ENCODE results near the gene PTPRK. TPM values are rescaled to one million over a fixed set of nuclear protein-coding genes. Genes with fewer than 3 reads are reported as not detected.

Gene PTPRK
- total RNA-seq, 1 experiment from 2014 or later: 34.2 TPM

GRCh38 chr6:128520436-128521281, at the start of gene PTPRK (continued):
- TF ChIP-seq ELF1 (IDR thresholded peaks at IDR 0.05; ENCODE audit: borderline replicate concordance, low read depth) (no peak), EZH2 (IDR thresholded peaks at IDR 0.05) (no peak), SRF (IDR thresholded peaks at IDR 0.05; ENCODE audit: low read depth) (no peak), POLR2AphosphoS5 (IDR thresholded peaks at IDR 0.05; ENCODE audit: low read depth, low read length) (peak; percentile 90), ZFX (IDR thresholded peaks at IDR 0.05) (no peak; the same call in 1 of the 2 replicates), FOSL1 (IDR thresholded peaks at IDR 0.05; ENCODE audit: low read depth) (no peak), SP1 (IDR thresholded peaks at IDR 0.05; ENCODE audit: low read depth) (peak; percentile 12; the same call in 1 of the 2 replicates), POLR2A (IDR thresholded peaks at IDR 0.05; ENCODE audit: borderline replicate concordance, extremely low read depth, insufficient read depth, insufficient read length) (peak; percentile 60), CBX3 (IDR thresholded peaks at IDR 0.05; ENCODE audit: low read depth) (no peak)

- intact Hi-C loops (cut with micrococcal nuclease): no loop called here
- Histone ChIP-seq H3K36me3 (ENCODE audit: control insufficient read depth in 1 of 2, insufficient read depth in 2 of 2, low read length in 2 of 2) (no peaks in the 10 kb centered on the region), H3K9ac (ENCODE audit: low read length) (no peak overlapping the region), H3K9me3 (ENCODE audit: control insufficient read depth in 1 of 2, insufficient read depth in 1 of 2, low read depth in 1 of 2, low read length in 2 of 2) (no peaks in the 10 kb centered on the region), H3K4me3 (replicated peaks in 1 of 2; ENCODE audit: low read depth in 1 of 2, low read length in 2 of 2) (no peak overlapping the region), H3K4me1 (ENCODE audit: control insufficient read depth in 1 of 2, insufficient read depth in 2 of 2, low read length in 2 of 2) (peaks cover 20 to 37% of the 10 kb centered on the region in 2 experiments), H3K4me2 (ENCODE audit: low read length) (peak overlapping the region; percentile 3; the same call in 1 of the 2 replicates), H3K9me2 (ENCODE audit: insufficient read depth) (no peaks in the 10 kb centered on the region), H3K27me3 (ENCODE audit: insufficient read depth, low read length) (no peaks in the 10 kb centered on the region), H3K79me2 (ENCODE audit: insufficient read depth, low read length) (no peaks in the 10 kb centered on the region), H2AFZ (ENCODE audit: low read depth, low read length, poor library complexity, severe bottlenecking) (peak overlapping the region; percentile 74), H4K20me1 (ENCODE audit: insufficient read depth) (no peaks in the 10 kb centered on the region), H3K27ac (ENCODE audit: low read depth, low read length) (no peak overlapping the region)
- ATAC-seq (no peak), DNase-seq (ENCODE audit: low read depth, low spot score) (no peak)
- no TSS peak for BruUV-seq (replicated peaks)
- ChIA-PET POLR2A (no interaction called here), RAD21 (ENCODE audit: low non-redundant PET in 1 of 2, low total read pairs in 2 of 2, uncharacterized antibody in 2 of 2, unreplicated experiment in 2 of 2) (no interaction called here), CTCF (no interaction called here)
- TF ChIP-seq SP1 (IDR thresholded peaks at IDR 0.05; ENCODE audit: low read depth) (no peak), EZH2 (IDR thresholded peaks at IDR 0.05) (no peak), ATF3 (IDR thresholded peaks at IDR 0.05) (no peak), ZBTB33 (IDR thresholded peaks at IDR 0.05; ENCODE audit: extremely low read depth, insufficient replicate concordance, low read length) (no peak), POLR2A (IDR thresholded peaks at IDR 0.05; ENCODE audit: borderline replicate concordance, extremely low read depth, insufficient read depth, insufficient read length) (no peak), JUND (IDR thresholded peaks at IDR 0.05) (no peak), MAX (IDR thresholded peaks at IDR 0.05) (no peak)
Observed at GRCh38 chr6:128567029-128567428, 46.6 kb upstream of the PTPRK start.
